HepG2 (cell line): Measurements from ENCODE around the gene FAM168A. TPM values are rescaled to one million over a fixed set of nuclear protein-coding genes. Genes with fewer than 3 reads are reported as not detected.

Source experiments
- ATAC-seq: fragments of 200-7000 bp; cut with Tn5 transposase; 3 replicates; pipeline ENCODE4 v1.9.1; 2020; ENCODE audit warnings: mild to moderate bottlenecking, moderate library complexity
- BruUV-seq: library from RNA; stranded (reverse); fragments of 400-500 nt; replicated peaks from 2 replicates; lab custom pipeline; 2021; lab: Mats Ljungman, UMichigan
- CTCF ChIA-PET: fragments of 300-600 bp; formaldehyde crosslinking; extraction: SDS; loops from one replicate; lab custom pipeline; 2021; ENCODE audit warnings: low total read pairs, inconsistent platforms, low intra/inter-chr PET ratio; lab: Yijun Ruan, JAX
- POLR2A ChIA-PET: fragments of 350-600 bp; sonication (Branson Sonifier 250); formaldehyde crosslinking; loops from one replicate; lab custom pipeline; 2020; ENCODE audit warnings: antibody characterized with exemption, inconsistent platforms; lab: Yijun Ruan, JAX
- DNase-seq: peaks from one replicate; pipeline ENCODE4 v3.0.0-alpha.2; 2015; ENCODE audit warnings: low spot score
- FAIRE-seq: peaks from 3 replicates; lab custom pipeline; 2011; peaks lifted over from hg19 to GRCh38; lab: Jason Lieb, UNC
- H2AFZ ChIP-seq: one replicate; pipeline ENCODE4 v1.6.1; 2011; ENCODE audit warnings: low read length, inconsistent platforms
- H3K27ac ChIP-seq: fragments of 300-600 bp; 3 replicates; pipeline ENCODE4 v1.8.0; 2011; ENCODE audit warnings: mixed run types, mild to moderate bottlenecking, mixed read lengths, low read length, inconsistent platforms; ENCODE audit not compliant: insufficient read depth; ENCODE audit errors: extremely low read length
- H3K27me3 ChIP-seq, 2 experiments: fragments of 200-600 bp in 1 of 2; 2 replicates in 1 of 2; 3 replicates in 1 of 2; pipeline versions ENCODE4 v1.6.0 to v1.8.0; 2011; ENCODE audit warnings: low read length in 2 of 2, mild to moderate bottlenecking in 2 of 2, moderate library complexity in 2 of 2, inconsistent platforms in 1 of 2; ENCODE audit not compliant: insufficient read depth in 2 of 2, control insufficient read depth in 1 of 2
- H3K36me3 ChIP-seq, 2 experiments: fragments of 200-600 bp in 1 of 2; replicated peaks in 1 of 2; 2 replicates in 1 of 2; 3 replicates in 1 of 2; pipeline versions ENCODE4 v1.5.1 to v1.8.0; 2011; ENCODE audit warnings: low read length in 2 of 2, inconsistent platforms in 1 of 2; ENCODE audit not compliant: insufficient read depth in 2 of 2, control insufficient read depth in 1 of 2
- H3K4me1 ChIP-seq: 2 replicates; pipeline ENCODE4 v1.5.1; 2012; ENCODE audit warnings: low read length, inconsistent platforms; ENCODE audit not compliant: insufficient read depth
- H3K4me2 ChIP-seq: 2 replicates; pipeline ENCODE4 v1.6.0; 2011; ENCODE audit warnings: low read depth, low read length, inconsistent platforms
- H3K4me3 ChIP-seq, 3 experiments: fragments of 200-600 bp in 1 of 3; sonication (generic), shearing (Covaris generic) in 1 of 3; replicated peaks in 1 of 3; 2 replicates each; pipeline ENCODE4 v1.5.1; 2011 to 2016; ENCODE audit warnings: low read length in 3 of 3, inconsistent platforms in 2 of 3, low read depth in 2 of 3, mild to moderate bottlenecking in 2 of 3, control low read depth in 1 of 3, mixed read lengths in 1 of 3; ENCODE audit not compliant: insufficient read depth in 1 of 3
- H3K79me2 ChIP-seq: one replicate; pipeline ENCODE4 v1.6.1; 2011; ENCODE audit warnings: low read length, inconsistent platforms; ENCODE audit not compliant: insufficient read depth
- H3K9ac ChIP-seq: 2 replicates; pipeline ENCODE4 v1.6.0; 2011; ENCODE audit warnings: mild to moderate bottlenecking, low read depth, low read length, inconsistent platforms; ENCODE audit not compliant: insufficient read depth
- H3K9me3 ChIP-seq: 2 replicates; pipeline ENCODE4 v1.5.1; 2012; ENCODE audit warnings: mild to moderate bottlenecking, low read length
- H4K20me1 ChIP-seq: 2 replicates; pipeline ENCODE4 v1.6.0; 2011; ENCODE audit warnings: inconsistent platforms, mild to moderate bottlenecking, low read length, moderate library complexity; ENCODE audit not compliant: insufficient read depth
- MLXIP ChIP-seq: sonication (generic); formaldehyde crosslinking; IDR thresholded peaks from 2 replicates; pipeline ENCODE4 v1.9.0; 2021; ENCODE audit warnings: missing genetic modification reagents, borderline replicate concordance
- POLR2A ChIP-seq, 2 experiments: IDR thresholded peaks; 2 replicates each; pipeline ENCODE4 v1.6.1; 2011; ENCODE audit warnings: low read depth in 2 of 2, low read length in 2 of 2, mild to moderate bottlenecking in 1 of 2, moderate library complexity in 1 of 2; ENCODE audit not compliant: insufficient read depth in 1 of 2
- PTBP1 ChIP-seq: fragments of 200-400 bp; formaldehyde crosslinking; IDR thresholded peaks from 2 replicates; pipeline ENCODE4 v1.6.1; 2018; ENCODE audit warnings: low read length, low read depth; ENCODE audit not compliant: poor library complexity, severe bottlenecking
- RARA ChIP-seq: IDR thresholded peaks from 2 replicates; pipeline ENCODE4 v1.6.1; 2016; ENCODE audit warnings: missing genetic modification reagents, missing compliant biosample characterization
- TFE3 ChIP-seq: IDR thresholded peaks from 2 replicates; pipeline ENCODE4 v1.6.1; 2016
- ZHX1 ChIP-seq: sonication (generic); formaldehyde crosslinking; IDR thresholded peaks from 2 replicates; pipeline ENCODE4 v1.8.1; 2022; ENCODE audit warnings: low read depth, mild to moderate bottlenecking, missing genetic modification reagents
- ZNF101 ChIP-seq: sonication (generic); formaldehyde crosslinking; IDR thresholded peaks from 2 replicates; pipeline ENCODE4 v1.4.0; 2020; ENCODE audit warnings: mild to moderate bottlenecking, low read depth, missing genetic modification reagents, borderline replicate concordance
- ZNF597 ChIP-seq: sonication (generic); formaldehyde crosslinking; IDR thresholded peaks from 2 replicates; pipeline ENCODE4 v1.5.0; 2020; ENCODE audit warnings: missing genetic modification reagents
- ZNF605 ChIP-seq: sonication (generic); formaldehyde crosslinking; IDR thresholded peaks from 2 replicates; pipeline ENCODE4 v1.8.0; 2022; ENCODE audit warnings: mild to moderate bottlenecking, missing genetic modification reagents
- ZNF629 ChIP-seq: sonication (generic); formaldehyde crosslinking; conservative IDR thresholded peaks from 2 replicates; pipeline ENCODE4 v1.5.0; 2020; ENCODE audit warnings: missing genetic modification reagents
- WGBS: methylation state at CpG from one replicate; pipeline ENCODE4 v1.1.6; 2017; ENCODE audit warnings: low lambda C conversion rate; 5-methylcytosine and 5-hydroxymethylcytosine counted together
- in situ Hi-C: cut with HindIII; loops from 2 replicates; pipeline ENCODE4 v1.10.0; 2017; ENCODE audit warnings: low pct_unique_long_range_greater_than_20kb; ENCODE audit not compliant: extremely low pct_ligation_motif_present
- intact Hi-C: fragments of 100-400 bp; cut with micrococcal nuclease; formaldehyde crosslinking; loops from one replicate; pipeline ENCODE4 v1.10.0; 2022; ENCODE audit not compliant: unreplicated experiment
- polyA plus RNA-seq, 8 experiments: library from polyadenylated mRNA; depleted of rRNA in 3 of 8; stranded (reverse) in 7 of 8; unstranded in 1 of 8; fragments of >200 nt; fragmentation: Illumina TruSeq in 4 of 8; extraction: Trizol in 4 of 8; gene quantifications; 2 replicates each; pipeline versions ENCODE4 v1.2.1 to v1.2.3, GENCODE V29; 2011 to 2016; ENCODE audit warnings: low read depth in 4 of 8, missing spikeins in 1 of 8, mixed read lengths in 1 of 8; ENCODE audit not compliant: insufficient read depth in 1 of 8
- total RNA-seq, 5 experiments: library from RNA; depleted of rRNA; stranded (reverse); fragments of >200 nt; fragmentation: Illumina TruSeq; extraction: Trizol; gene quantifications; 2 replicates each; pipeline ENCODE4 v1.2.3, GENCODE V29; 2016; ENCODE audit warnings: low read depth in 1 of 5

The FAM168A gene
- total and polyA plus RNA-seq, 2 of the 13 experiments (the other 11 are each of a cell fraction or from before 2014, with no cell fraction given) = 13.9 to 15.8 TPM

- ChIA-PET POLR2A (no interaction called here), CTCF (no interaction called here)
These were observed 34.2 kb downstream of the FAM168A start for GRCh38 chr11:73563539-73564200.

GRCh38 chr11:73559743-73560142, 38.2 kb downstream of the FAM168A start:
- no TSS peak for BruUV-seq
- H3K27ac ChIP-seq = no peak overlapping the region
- DNase-seq (no peak), ATAC-seq (no peak), FAIRE-seq (no peak)
- no peaks in the 10 kb centered on the region; a peak in 1 of 5 replicates for H3K36me3 ChIP-seq
- in situ Hi-C loops = no loop called here
- H3K4me2 ChIP-seq = no peak overlapping the region
- peaks cover 13% of the 10 kb centered on the region for H3K4me1 ChIP-seq
- H4K20me1 ChIP-seq = no peaks in the 10 kb centered on the region
- intact Hi-C loops = no loop called here
- no peak overlapping the region for H2AFZ ChIP-seq
- H3K27me3 ChIP-seq = no peaks in the 10 kb centered on the region
- H3K79me2 ChIP-seq = peaks cover 9% of the 10 kb centered on the region
- ChIA-PET POLR2A (no interaction called here), CTCF (no interaction called here)
- H3K4me3 ChIP-seq = no peak overlapping the region
- H3K9me3 ChIP-seq = no peaks in the 10 kb centered on the region
- no peak overlapping the region for H3K9ac ChIP-seq
- TF ChIP-seq RARA (CRISPR knock-in tag) (no peak), MLXIP (CRISPR knock-in tag) (no peak), POLR2A (IDR thresholded peaks at IDR 0.05; ENCODE audit: insufficient read depth in 1 of 2, low read depth in 2 of 2, low read length in 2 of 2) (no peak), PTBP1 (no peak), ZHX1 (CRISPR knock-in tag) (no peak), ZNF101 (CRISPR knock-in tag) (no peak), ZNF597 (no peak), TFE3 (CRISPR knock-in tag) (no peak)

More at GRCh38 chr11:73563539-73564200, 34.2 kb downstream of the FAM168A start:
- ATAC-seq = no peak
- in situ Hi-C loops (no loop called here), intact Hi-C loops (no loop called here)
- Histone ChIP-seq H3K4me3 (no peak overlapping the region), H3K79me2 (peaks cover 3% of the 10 kb centered on the region), H3K27me3 (no peaks in the 10 kb centered on the region), H3K4me2 (no peak overlapping the region), H3K9ac (no peak overlapping the region), H3K9me3 (no peaks in the 10 kb centered on the region), H2AFZ (no peak overlapping the region)
- no TSS peak for BruUV-seq
- FAIRE-seq = no peak
- DNase-seq = no peak
- TF ChIP-seq ZNF605 (CRISPR knock-in tag) = no peak
- peak; percentile 63 for TF ChIP-seq ZNF629
- TF ChIP-seq, all 625 proteins: peak for 1
- H3K27ac ChIP-seq = no peak overlapping the region
- H3K4me1 ChIP-seq = no peaks in the 10 kb centered on the region
- 0 out of 5 replicates have a peak, but pooled peaks cover 0 to 2% of the 10 kb centered on the region in 2 experiments for H3K36me3 ChIP-seq
- no peaks in the 10 kb centered on the region for H4K20me1 ChIP-seq
- WGBS = 93% methylated on average over 2 of the region's 2 CpGs
